Pulmonary artery endothelial cell (primary cell): ENCODE results near the gene HES7. TPM values are rescaled to one million over a fixed set of nuclear protein-coding genes. Genes with fewer than 3 reads are reported as not detected.
"Not testable (repeated sequence)": the region's sequence is repeated elsewhere in the genome, so short reads cannot be mapped to it uniquely, and the experiment has no call there.

Experiments
- DNase-seq: peaks from one replicate; pipeline ENCODE4 v3.0.0-alpha.2; 2011; ENCODE audit warnings: low read depth, low spot score
- total RNA-seq: library from RNA; depleted of rRNA; stranded (reverse); fragments of >200 nt; gene quantifications from 2 replicates; pipeline ENCODE4 v1.2.3, GENCODE V29; 2014

Gene HES7
- total RNA-seq, 1 donor from 2014 or later = 0.40 TPM

DNA sequence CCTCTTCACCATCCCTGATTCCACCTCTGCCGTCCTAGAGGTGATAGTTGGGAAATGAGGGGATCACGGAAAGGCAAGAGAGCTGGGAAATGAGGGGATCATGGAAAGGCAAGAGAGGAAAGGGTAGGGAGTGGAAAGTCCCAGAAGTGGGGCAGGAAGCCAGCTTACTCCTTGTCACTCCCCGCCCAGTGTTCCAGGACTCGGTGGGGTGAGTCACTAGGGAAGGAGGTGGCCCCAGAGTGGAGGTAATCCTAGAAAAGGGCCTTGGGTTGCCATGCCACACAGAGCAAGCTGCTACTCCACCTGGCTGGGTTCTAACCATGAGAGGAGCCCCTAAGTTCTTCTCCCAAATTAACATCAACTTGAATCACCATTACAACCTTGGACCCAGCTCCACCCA is 20.4 kb downstream of the HES7 start:
- DNase-seq = no peak

DNA sequence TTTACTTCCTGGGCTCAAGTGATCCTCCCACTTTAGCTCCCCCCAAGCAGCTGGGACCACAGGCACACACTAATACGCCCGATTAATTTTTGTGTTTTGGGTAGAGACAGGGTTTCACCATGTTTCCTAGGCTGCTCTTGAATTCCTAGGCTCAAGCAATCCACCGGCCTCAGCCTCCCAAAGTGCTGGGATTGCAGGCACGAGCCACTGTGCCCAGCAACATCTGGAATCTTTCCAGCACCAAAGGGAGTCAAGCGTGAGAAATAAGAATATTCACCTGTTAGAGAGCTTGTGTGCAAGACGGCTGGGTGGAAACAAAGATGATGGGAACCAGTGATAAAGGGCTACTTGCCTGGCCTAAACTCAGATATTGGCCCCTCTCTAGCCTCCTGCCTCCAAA is 22.2 kb downstream of the HES7 start:
- no peak for DNase-seq

DNA sequence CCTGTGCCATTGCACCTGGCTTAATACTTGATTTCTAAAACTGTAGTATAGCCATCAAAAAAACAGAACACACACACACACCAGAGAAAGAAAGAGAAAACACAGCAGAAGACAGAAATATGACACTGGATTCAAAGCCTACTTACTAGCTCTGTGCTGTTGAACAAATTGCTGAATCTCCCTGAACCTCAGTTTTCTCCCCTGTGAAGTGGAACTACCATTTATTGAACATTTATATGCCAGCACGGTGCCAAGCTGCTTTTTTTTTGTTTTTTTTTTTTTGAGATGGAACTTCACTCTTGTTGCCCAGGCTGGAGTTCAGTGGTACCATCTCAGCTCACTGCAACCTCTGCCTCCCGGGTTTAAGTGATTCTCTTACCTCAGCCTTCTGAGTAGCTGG is 23.1 kb downstream of the HES7 start:
- no peak for DNase-seq

DNA sequence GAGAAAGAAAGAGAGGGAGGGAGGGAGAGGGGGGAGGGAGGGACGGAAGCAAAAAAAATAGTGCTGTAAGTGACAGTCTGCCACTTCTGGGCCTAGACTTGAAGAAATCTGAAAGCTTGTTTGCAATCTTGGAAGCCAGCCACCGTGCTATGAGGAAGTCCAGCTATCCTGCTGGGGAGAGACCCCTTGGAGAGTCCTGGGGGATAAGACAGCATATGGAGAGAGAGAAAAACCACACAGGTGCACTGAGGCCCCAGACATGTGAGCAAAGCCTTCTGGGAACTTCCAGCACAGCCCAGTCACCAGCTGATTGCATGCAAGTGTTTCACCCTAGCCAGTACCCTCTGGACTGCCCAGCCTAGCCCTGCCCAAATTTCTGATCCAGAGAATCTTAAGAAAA is 23.8 kb downstream of the HES7 start:
- DNase-seq = no peak

GRCh38 chr17:8096541-8096940 is 27.4 kb downstream of the HES7 start:
- DNase-seq = no peak

DNA sequence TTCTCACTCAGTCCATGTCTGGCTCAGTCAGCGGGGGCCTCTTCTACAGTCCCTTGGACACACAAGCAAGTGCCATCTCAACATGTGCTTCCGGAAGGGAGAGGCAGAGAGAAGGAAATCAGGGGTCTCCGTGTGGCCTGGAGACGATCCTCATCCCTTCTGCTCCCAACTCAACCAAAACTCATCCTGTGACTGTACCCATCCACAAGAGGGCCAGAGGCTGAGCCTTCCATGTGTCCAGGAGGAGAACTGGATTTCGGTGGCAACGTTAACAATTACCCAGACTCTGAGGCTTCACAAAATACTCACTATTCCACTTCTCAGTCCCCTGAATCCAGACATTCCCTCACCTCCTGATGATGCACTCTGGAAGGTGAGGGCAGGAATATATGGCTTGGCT is 28.5 kb downstream of the HES7 start:
- no peak for DNase-seq

- DNase-seq = no peak
Observed at GRCh38 chr17:8091033-8091687, 32.7 kb downstream of the HES7 start.

DNA sequence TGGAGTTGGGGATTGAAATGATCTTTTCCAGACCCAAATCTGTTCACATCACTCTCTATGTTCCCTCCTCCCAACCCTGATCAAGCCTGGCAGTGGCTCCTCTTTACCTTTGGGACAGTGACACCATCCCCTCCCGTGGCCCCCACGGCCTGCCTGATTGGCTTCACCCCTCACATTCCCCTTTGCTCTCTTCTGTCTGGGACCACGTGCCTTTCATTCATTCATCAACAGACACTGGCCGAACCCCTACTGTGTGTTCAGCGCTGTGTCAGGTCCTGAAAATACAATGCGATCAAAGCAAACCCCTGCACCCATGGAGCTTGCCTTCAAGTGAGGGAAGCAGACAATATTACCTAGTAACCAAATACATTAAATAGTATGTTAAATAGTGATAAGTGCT is 34.2 kb downstream of the HES7 start:
- DNase-seq = no peak

DNA sequence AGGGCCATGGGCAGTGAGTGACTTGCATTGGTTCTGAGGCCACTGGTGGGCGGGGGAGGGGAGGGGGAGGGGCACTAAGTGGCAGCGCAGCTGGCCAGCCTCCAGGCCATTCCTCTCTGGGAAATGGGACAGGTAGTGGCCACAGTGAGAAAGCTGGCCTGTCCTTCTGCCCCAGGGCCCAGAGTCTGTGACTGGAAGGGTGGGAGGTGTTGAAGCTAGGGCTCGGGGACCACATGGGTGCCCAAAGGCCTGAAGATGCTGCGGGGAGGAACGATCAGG is 36.0 kb downstream of the HES7 start:
- DNase-seq = no peak

- no peak for DNase-seq
Observed at GRCh38 chr17:8087075-8087951, 36.6 kb downstream of the HES7 start, which contains the start of gene ALOX12B. TSS of gene ALOX12B (minus strand) at chr17:8087716. CDS start at chr17:8087442, 274 bp downstream.

DNA sequence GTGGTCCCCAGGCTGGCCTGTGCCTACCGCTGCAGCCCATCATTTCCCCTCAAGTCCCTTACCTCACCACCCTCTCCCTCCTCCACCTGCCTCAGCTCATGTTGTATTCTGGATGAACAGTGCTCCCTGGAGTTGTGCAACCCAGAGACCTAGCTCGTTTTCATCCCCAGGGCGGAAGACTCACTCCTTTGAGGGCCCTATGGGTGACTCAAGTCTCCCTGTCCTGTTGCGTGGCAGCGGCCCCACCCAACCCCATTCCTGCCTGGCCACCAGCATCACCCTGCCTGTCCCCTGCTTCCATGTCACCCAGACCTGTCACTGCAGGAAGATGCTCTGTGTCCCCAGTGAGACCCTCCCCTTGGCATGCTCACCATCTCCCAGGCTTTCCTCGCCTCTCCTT is 39.7 kb downstream of the HES7 start:
- DNase-seq = no peak

DNA sequence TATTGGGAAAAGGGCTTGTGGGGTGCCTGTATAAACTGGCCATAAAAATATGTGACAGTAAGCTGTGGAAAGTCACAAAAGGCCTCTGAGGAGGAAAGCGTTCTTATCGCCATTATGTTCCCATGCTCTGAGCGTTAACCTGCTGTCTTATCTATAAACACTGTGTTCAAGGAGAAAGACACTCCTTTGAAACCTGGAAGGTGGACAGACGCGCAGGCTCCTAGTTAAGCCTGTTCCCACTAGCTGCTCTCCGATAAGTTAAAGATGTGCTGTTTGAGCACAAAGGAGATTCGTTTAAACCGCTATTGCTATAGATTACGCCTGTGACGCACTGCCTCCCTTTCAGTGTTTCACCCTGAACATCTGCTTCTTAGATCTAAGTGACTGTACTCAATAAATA is 41.6 kb downstream of the HES7 start:
- no peak for DNase-seq

- DNase-seq = no peak
Observed at GRCh38 chr17:8081876-8082275, 42.0 kb downstream of the HES7 start.

- DNase-seq = no peak
Observed at GRCh38 chr17:8080799-8081219, 43.1 kb downstream of the HES7 start.

DNA sequence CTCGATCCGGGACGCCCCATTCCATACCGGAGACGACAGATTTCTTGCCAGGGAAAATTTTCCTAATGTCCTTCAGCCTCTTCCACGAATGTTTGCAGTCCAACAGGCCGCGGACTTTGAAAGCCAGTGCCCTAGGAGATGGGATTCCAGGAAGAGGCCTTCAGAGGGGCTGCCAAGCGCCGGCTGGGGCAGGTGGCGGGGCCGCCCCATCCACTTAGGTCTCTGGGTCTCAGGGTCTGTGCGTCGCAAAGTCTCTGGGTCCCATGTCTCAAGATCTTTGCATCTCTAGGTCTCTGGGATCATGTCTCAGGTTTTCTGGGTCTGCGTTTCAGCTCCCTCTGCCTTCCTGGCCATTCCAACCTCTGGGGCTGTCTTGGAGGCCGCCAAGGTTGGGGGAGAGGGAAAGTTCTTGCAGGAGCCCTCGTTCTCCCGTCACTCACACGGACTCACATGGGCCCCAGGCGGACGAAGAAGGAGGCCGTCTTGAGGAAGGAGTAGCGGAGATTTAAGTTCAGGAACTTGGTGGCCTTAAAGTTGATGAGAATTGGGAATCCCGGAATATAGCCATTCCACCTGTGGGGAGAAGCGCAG is 43.6 kb downstream of the HES7 start:
- DNase-seq = no peak

DNA sequence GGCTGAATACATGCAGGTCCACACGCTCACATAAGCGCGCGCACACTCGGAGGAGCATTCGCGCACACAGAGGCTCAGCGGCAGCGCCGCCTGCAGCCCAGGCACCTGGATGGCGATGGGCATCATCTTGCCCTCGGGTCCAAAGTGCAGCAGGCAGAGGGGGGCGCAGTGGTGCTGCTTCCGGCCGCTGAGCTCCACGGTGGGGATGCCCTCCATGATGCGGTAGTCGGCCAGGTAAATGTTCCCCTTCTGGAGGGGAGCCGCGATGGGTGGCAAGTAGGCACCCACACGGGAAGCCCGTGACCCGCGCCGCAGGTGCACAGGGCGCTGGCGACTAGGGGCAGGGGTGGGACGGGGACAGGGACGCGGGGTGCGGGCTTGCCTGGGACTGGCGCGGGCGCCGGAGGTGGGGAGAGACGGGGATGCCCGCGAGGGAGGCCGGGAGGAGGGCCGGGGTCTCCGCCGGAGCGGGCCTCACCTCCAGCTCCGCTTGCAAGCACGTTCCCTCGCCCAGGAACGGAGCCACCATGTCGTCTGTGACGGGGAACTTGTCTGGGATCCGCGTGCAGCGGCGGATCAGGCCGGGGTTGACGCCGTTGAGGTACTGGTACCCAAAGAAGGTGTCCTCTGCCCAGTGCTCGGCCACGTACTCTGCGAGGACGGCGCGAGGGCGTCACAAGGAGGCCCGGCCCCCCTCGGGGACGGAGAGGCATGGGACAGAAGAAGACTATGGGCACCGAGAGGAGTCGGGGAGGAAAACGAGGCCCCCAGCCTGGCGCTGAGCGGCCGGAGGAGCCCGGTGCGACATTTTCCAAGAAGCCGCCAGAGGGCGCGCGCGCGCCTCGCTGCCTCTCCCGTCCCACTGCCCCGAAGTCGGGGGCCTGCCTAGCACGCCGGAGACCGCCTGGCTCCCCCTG is 44.4 kb downstream of the HES7 start:
- no peak for DNase-seq

- DNase-seq = not testable (repeated sequence)
Observed at GRCh38 chr17:8077939-8078338, 46.0 kb downstream of the HES7 start.

- no peak for DNase-seq
Observed at GRCh38 chr17:8076502-8077266, 47.2 kb downstream of the HES7 start.

DNA sequence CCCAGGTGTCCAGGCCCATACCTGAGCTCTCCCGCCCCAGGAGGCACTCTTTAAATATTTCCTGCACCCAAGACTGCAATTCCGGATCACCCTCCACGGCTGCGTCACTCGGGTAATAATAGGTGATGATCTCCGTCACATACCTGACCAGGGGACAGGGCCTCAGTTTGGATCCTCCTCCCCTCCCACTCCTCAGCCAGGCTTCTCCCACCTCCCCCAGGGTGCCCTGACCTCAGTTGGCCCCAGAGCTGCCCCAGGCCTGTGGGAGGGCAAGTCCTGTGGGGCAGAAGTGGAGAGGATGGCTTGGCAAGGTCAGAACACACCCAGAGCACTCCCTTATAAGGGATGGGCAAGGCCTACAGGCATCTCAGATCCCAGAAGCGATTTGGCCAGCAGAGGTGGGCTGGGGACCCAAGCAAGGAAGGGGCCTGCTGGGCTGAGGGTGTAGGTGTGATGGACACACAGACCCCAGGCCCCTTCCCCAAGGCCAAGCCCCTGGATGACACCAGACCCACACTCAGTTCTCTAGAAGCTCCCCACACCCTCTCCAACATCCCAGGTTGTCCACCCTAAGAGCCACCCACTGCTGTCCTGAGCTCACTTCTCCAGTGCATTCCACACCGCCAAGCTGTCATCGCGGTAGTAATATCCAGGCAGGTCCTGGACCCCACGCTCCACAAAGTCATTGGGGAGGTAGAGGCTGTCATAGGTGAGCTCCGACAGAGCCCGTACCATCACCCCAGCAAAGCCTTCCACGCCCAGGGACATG is 48.1 kb downstream of the HES7 start:
- no peak for DNase-seq

DNA sequence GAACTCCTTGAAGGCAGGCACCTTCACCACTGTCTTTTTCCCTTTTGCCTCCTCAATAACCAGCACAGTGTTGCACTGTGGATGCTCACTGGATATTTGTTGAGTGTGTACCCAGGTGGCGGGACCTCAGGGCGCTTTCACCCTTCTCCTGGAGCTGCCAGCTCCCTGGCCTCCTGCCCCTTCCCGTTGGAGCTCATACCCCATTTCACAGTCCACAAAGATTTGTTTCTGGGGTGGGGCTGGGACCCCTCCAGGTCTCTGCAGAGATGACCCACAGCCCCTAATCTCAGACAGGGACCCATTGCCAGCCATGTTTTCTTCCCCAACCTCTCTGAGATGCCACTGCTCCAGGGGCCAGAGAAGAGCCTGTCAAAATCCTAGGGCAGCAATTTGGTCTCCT is 48.8 kb downstream of the HES7 start:
- DNase-seq = no peak
